Fibroblast of lung (primary cell): Measurements from ENCODE around the gene WASHC3. TPM values are rescaled to one million over a fixed set of nuclear protein-coding genes. Genes with fewer than 3 reads are reported as not detected.

Source experiments
- DNase-seq, 2 donors: peaks; one replicate each; pipeline versions ENCODE4 v3.0.0 to v3.0.0-alpha.2; 2010; ENCODE audit warnings: low read depth in 2 of 2
- H2AFZ ChIP-seq: 2 replicates; pipeline ENCODE4 v1.5.1; 2012; ENCODE audit warnings: low read length, control low read depth, inconsistent platforms
- H3K27ac ChIP-seq: 2 replicates; pipeline ENCODE4 v1.5.1; 2011; ENCODE audit warnings: low read length, control low read depth; ENCODE audit not compliant: insufficient read depth
- H3K27me3 ChIP-seq: 2 replicates; pipeline ENCODE4 v1.5.1; 2011; ENCODE audit warnings: mild to moderate bottlenecking, low read length; ENCODE audit not compliant: control insufficient read depth, insufficient read depth
- H3K36me3 ChIP-seq: 2 replicates; pipeline ENCODE4 v1.5.1; 2011; ENCODE audit warnings: low read length; ENCODE audit not compliant: control insufficient read depth, insufficient read depth
- H3K4me1 ChIP-seq: 2 replicates; pipeline ENCODE4 v1.5.1; 2011; ENCODE audit warnings: low read length; ENCODE audit not compliant: control insufficient read depth, insufficient read depth; ENCODE audit errors: extremely low read depth
- H3K4me2 ChIP-seq: 2 replicates; pipeline ENCODE4 v1.5.1; 2011; ENCODE audit warnings: low read length, control low read depth; ENCODE audit not compliant: insufficient read depth; ENCODE audit errors: extremely low read depth
- H3K4me3 ChIP-seq, 4 experiments: fragments of 200-600 bp in 1 of 4; sonication (generic) in 1 of 4; replicated peaks in 1 of 4; 2 replicates each; pipeline ENCODE4 v1.5.1; 2011 to 2016; ENCODE audit warnings: low read length in 4 of 4, low read depth in 3 of 4, mild to moderate bottlenecking in 3 of 4, control low read depth in 2 of 4, inconsistent platforms in 1 of 4, mixed read lengths in 1 of 4; ENCODE audit not compliant: insufficient read depth in 1 of 4; ENCODE audit errors: control extremely low read depth in 1 of 4
- H3K79me2 ChIP-seq: 2 replicates; pipeline ENCODE4 v1.5.1; 2012; ENCODE audit warnings: mild to moderate bottlenecking, low read length, inconsistent platforms; ENCODE audit not compliant: control insufficient read depth, insufficient read depth
- H3K9ac ChIP-seq: 2 replicates; pipeline ENCODE4 v1.5.1; 2011; ENCODE audit warnings: mild to moderate bottlenecking, low read length, control low read depth; ENCODE audit not compliant: insufficient read depth
- H3K9me3 ChIP-seq: 2 replicates; pipeline ENCODE4 v1.5.1; 2012; ENCODE audit warnings: low read depth, low read length; ENCODE audit not compliant: control insufficient read depth, insufficient read depth
- H4K20me1 ChIP-seq: 2 replicates; pipeline ENCODE4 v1.5.1; 2011; ENCODE audit warnings: low read length; ENCODE audit not compliant: control insufficient read depth, insufficient read depth; ENCODE audit errors: extremely low read depth
- CTCF ChIP-seq, 2 donors: IDR thresholded peaks in 1 of 2; conservative IDR thresholded peaks in 1 of 2; 1 replicate in 1 of 2; 2 replicates in 1 of 2; pipeline ENCODE4 v1.5.1; 2011 to 2012; ENCODE audit warnings: low read length in 2 of 2, control low read depth in 1 of 2, inconsistent platforms in 1 of 2, low read depth in 1 of 2, mild to moderate bottlenecking in 1 of 2
- EZH2 ChIP-seq: IDR thresholded peaks from 2 replicates; pipeline ENCODE4 v1.5.1; 2012; ENCODE audit warnings: low read length, control low read depth, mild to moderate bottlenecking; ENCODE audit errors: missing control alignments
- polyA plus RNA-seq, 2 donors: library from polyadenylated mRNA; depleted of rRNA in 1 of 2; stranded (reverse) in 1 of 2; unstranded in 1 of 2; fragments of >200 nt; gene quantifications; 2 replicates each; pipeline ENCODE4 v1.2.1, GENCODE V29; 2011 to 2012; ENCODE audit warnings: missing spikeins in 1 of 2
- total RNA-seq: library from RNA; depleted of rRNA; stranded (reverse); fragments of >200 nt; gene quantifications from 2 replicates; pipeline ENCODE4 v1.2.1, GENCODE V29; 2014

Gene WASHC3
- total and polyA plus RNA-seq, 2 donors (not counting 1 experiment from before 2014, with no cell fraction given) = 97.5 to 149 TPM

GRCh38 chr12:102029141-102029540, 32.6 kb downstream of the WASHC3 start:
- Histone ChIP-seq H3K4me2 (no peak overlapping the region), H3K4me1 (no peaks in the 10 kb centered on the region), H3K27ac (no peak overlapping the region), H3K79me2 (no peaks in the 10 kb centered on the region), H3K4me3 (no peak overlapping the region), H3K9ac (no peak overlapping the region), H3K27me3 (no peaks in the 10 kb centered on the region), H2AFZ (no peak overlapping the region), H3K9me3 (no peaks in the 10 kb centered on the region), H3K36me3 (peaks cover 3% of the 10 kb centered on the region), H4K20me1 (no peaks in the 10 kb centered on the region)
- TF ChIP-seq CTCF (conservative IDR thresholded peaks at IDR 0.05 in 1 of 2, IDR thresholded peaks at IDR 0.05 in 1 of 2; ENCODE audit: low read depth in 1 of 2, low read length in 2 of 2) = no peak
- no peak for TF ChIP-seq EZH2
- peak in 1 of 2 donors; percentile 45 for DNase-seq

- peaks cover 3% of the 10 kb centered on the region for H3K36me3 ChIP-seq
- H2AFZ ChIP-seq = no peak overlapping the region
- H3K27me3 ChIP-seq = no peaks in the 10 kb centered on the region
- H3K27ac ChIP-seq = no peak overlapping the region
- no peak overlapping the region for H3K4me2 ChIP-seq
- H3K9me3 ChIP-seq = no peaks in the 10 kb centered on the region
- TF ChIP-seq CTCF (conservative IDR thresholded peaks at IDR 0.05 in 1 of 2, IDR thresholded peaks at IDR 0.05 in 1 of 2; ENCODE audit: low read depth in 1 of 2, low read length in 2 of 2) (no peak), EZH2 (no peak)
- no peak for DNase-seq
- H4K20me1 ChIP-seq = no peaks in the 10 kb centered on the region
- H3K79me2 ChIP-seq = no peaks in the 10 kb centered on the region
- no peak overlapping the region for H3K9ac ChIP-seq
- H3K4me1 ChIP-seq = no peaks in the 10 kb centered on the region
- no peak overlapping the region for H3K4me3 ChIP-seq
Measured at GRCh38 chr12:102026728-102027127, 35.1 kb downstream of the WASHC3 start.

DNA sequence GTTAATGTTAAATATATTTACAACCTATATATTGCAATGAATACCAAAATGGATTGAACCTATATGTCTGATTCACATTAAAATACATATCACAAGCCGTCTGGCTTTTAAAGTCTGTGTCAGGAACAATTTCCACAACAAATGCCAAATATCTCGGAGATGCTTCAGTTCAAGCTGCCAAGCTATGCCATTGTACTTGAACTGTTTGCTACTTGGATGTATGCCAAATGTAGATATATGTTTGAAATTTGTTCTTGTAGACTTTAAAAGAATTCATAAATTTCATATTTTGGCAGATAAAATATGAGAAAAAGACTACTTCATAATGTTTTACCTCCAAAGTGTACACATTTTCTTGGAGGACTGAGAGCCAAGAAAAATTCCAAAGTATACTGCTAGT, 37.0 kb downstream of the WASHC3 start:
- Histone ChIP-seq H4K20me1 (no peaks in the 10 kb centered on the region), H3K4me1 (no peaks in the 10 kb centered on the region), H3K27ac (no peak overlapping the region), H3K9ac (no peak overlapping the region), H2AFZ (no peak overlapping the region), H3K4me2 (no peak overlapping the region), H3K9me3 (no peaks in the 10 kb centered on the region), H3K79me2 (no peaks in the 10 kb centered on the region), H3K27me3 (no peaks in the 10 kb centered on the region), H3K36me3 (peaks cover 3% of the 10 kb centered on the region), H3K4me3 (no peak overlapping the region)
- DNase-seq = peak in 1 of 2 donors; percentile 14
- no peak for TF ChIP-seq CTCF (conservative IDR thresholded peaks at IDR 0.05 in 1 of 2, IDR thresholded peaks at IDR 0.05 in 1 of 2; ENCODE audit: low read depth in 1 of 2, low read length in 2 of 2)
- no peak for TF ChIP-seq EZH2
